DMS53 treated with DMSO at 0.1 percent for 48 hours (cell line): Measurements from ENCODE around the gene CDC42EP1.
"Not testable (repeated sequence)": the region's sequence is repeated elsewhere in the genome, so short reads cannot be mapped to it uniquely, and the experiment has no call there.

Experiments
- DNase-seq: peaks from one replicate; lab custom pipeline; 2025; ENCODE audit not compliant: unreplicated experiment; lab: John Stamatoyannopoulos, UW

Gene CDC42EP1

GRCh38 chr22:37534445-37534844 lies 25.8 kb upstream of the CDC42EP1 start:
- DNase-seq = no peak

GRCh38 chr22:37535159-37535558 lies 25.1 kb upstream of the CDC42EP1 start:
- DNase-seq = no peak

GRCh38 chr22:37538590-37539357 lies 21.5 kb upstream of the CDC42EP1 start:
- peak; percentile 36 for DNase-seq

GRCh38 chr22:37539790-37540189 lies 20.5 kb upstream of the CDC42EP1 start:
- not testable (repeated sequence) for DNase-seq

GRCh38 chr22:37542416-37542815 lies 17.9 kb upstream of the CDC42EP1 start:
- DNase-seq = not testable (repeated sequence)

GRCh38 chr22:37542959-37543358 lies 17.3 kb upstream of the CDC42EP1 start:
- no peak for DNase-seq

GRCh38 chr22:37544955-37545702 lies 15.2 kb upstream of the CDC42EP1 start:
- DNase-seq = no peak

- no peak for DNase-seq
Observed at GRCh38 chr22:37545703-37546436, 14.4 kb upstream of the CDC42EP1 start.

- no peak for DNase-seq
Observed at GRCh38 chr22:37546437-37547250, 13.6 kb upstream of the CDC42EP1 start.

- DNase-seq = no peak
Observed at GRCh38 chr22:37547251-37547741, 13.0 kb upstream of the CDC42EP1 start.

GRCh38 chr22:37549704-37550059 lies 10.6 kb upstream of the CDC42EP1 start:
- DNase-seq = no peak

GRCh38 chr22:37550921-37551320 lies 9.4 kb upstream of the CDC42EP1 start:
- not testable (repeated sequence) for DNase-seq

GRCh38 chr22:37551981-37552380 lies 8.3 kb upstream of the CDC42EP1 start:
- no peak for DNase-seq

GRCh38 chr22:37552524-37553163 lies 7.6 kb upstream of the CDC42EP1 start:
- no peak for DNase-seq

GRCh38 chr22:37553725-37554124 lies 6.6 kb upstream of the CDC42EP1 start:
- no peak for DNase-seq

GRCh38 chr22:37555029-37555428 lies 5.3 kb upstream of the CDC42EP1 start:
- no peak for DNase-seq

- no peak for DNase-seq
Observed at GRCh38 chr22:37556710-37557109, 3.6 kb upstream of the CDC42EP1 start.

- DNase-seq = no peak
Observed at GRCh38 chr22:37557321-37558001, 2.8 kb upstream of the CDC42EP1 start.

- DNase-seq = no peak
Observed at GRCh38 chr22:37558815-37559214, 1.5 kb upstream of the CDC42EP1 start.

GRCh38 chr22:37559521-37559900 lies 769 bp upstream of the CDC42EP1 start:
- no peak for DNase-seq
